GM06990 (cell line): ENCODE results near the gene TBCEL.

Source experiments
- DNase-seq: peaks from one replicate; pipeline ENCODE4 v3.0.0-alpha.2; 2011; ENCODE audit not compliant: insufficient read length; ENCODE audit errors: extremely low read depth
- H3K27me3 ChIP-seq: replicated peaks from 2 replicates; pipeline ENCODE4 v1.6.0; 2011; ENCODE audit warnings: low read length; ENCODE audit not compliant: control insufficient read depth, insufficient read depth
- H3K36me3 ChIP-seq: 2 replicates; pipeline ENCODE4 v1.5.1; 2011; ENCODE audit warnings: low read length; ENCODE audit not compliant: control insufficient read depth, insufficient read depth
- H3K4me3 ChIP-seq: replicated peaks from 2 replicates; pipeline ENCODE4 v1.5.1; 2011; ENCODE audit warnings: low read depth, mild to moderate bottlenecking, control low read depth, low read length
- CTCF ChIP-seq: IDR thresholded peaks from 2 replicates; pipeline ENCODE4 v1.5.1; 2011; ENCODE audit warnings: low read length, control low read depth, mild to moderate bottlenecking, inconsistent platforms; ENCODE audit not compliant: insufficient read depth, poor library complexity, severe bottlenecking

TBCEL gene

GRCh38 chr11:121129362-121130340 is 105.7 kb downstream of the TBCEL start:
- no peaks in the 10 kb centered on the region for H3K36me3 ChIP-seq
- no peak overlapping the region for H3K4me3 ChIP-seq
- no peak for DNase-seq
- no peak for TF ChIP-seq CTCF
- peaks cover 1% of the 10 kb centered on the region; the same call in 1 of the 2 replicates for H3K27me3 ChIP-seq

- Histone ChIP-seq H3K36me3 (no peaks in the 10 kb centered on the region), H3K4me3 (no peak overlapping the region), H3K27me3 (no peaks in the 10 kb centered on the region)
- TF ChIP-seq CTCF: no peak
- no peak for DNase-seq
Measured at GRCh38 chr11:121131656-121132055, 107.8 kb downstream of the TBCEL start.

GRCh38 chr11:121132211-121132976 is 108.5 kb downstream of the TBCEL start:
- no peak for DNase-seq
- H3K36me3 ChIP-seq: no peaks in the 10 kb centered on the region
- TF ChIP-seq CTCF: no peak

GRCh38 chr11:121134741-121135312 is 110.9 kb downstream of the TBCEL start:
- Histone ChIP-seq H3K4me3 (no peak overlapping the region), H3K36me3 (no peaks in the 10 kb centered on the region), H3K27me3 (no peaks in the 10 kb centered on the region)
- TF ChIP-seq CTCF: no peak
- no peak for DNase-seq

More at GRCh38 chr11:121132211-121132976, 108.5 kb downstream of the TBCEL start:
- H3K4me3 ChIP-seq: no peak overlapping the region
- H3K27me3 ChIP-seq: no peaks in the 10 kb centered on the region

- no peak for DNase-seq
- Histone ChIP-seq H3K27me3 (no peaks in the 10 kb centered on the region), H3K4me3 (no peak overlapping the region), H3K36me3 (no peaks in the 10 kb centered on the region)
- TF ChIP-seq CTCF: no peak
Measured at GRCh38 chr11:121137005-121137404, 113.1 kb downstream of the TBCEL start.
